Dermis blood vessel endothelial cell (primary cell): Measurements from ENCODE around the gene CTNNA2. TPM values are rescaled to one million over a fixed set of nuclear protein-coding genes. Genes with fewer than 3 reads are reported as not detected.
"Not testable (repeated sequence)": the region's sequence is repeated elsewhere in the genome, so short reads cannot be mapped to it uniquely, and the experiment has no call there.

Source experiments
- DNase-seq: peaks from one replicate; pipeline ENCODE4 v3.0.0; 2010
- total RNA-seq: library from RNA; depleted of rRNA; stranded (reverse); fragments of >200 nt; gene quantifications from 2 replicates; pipeline ENCODE4 v1.2.3, GENCODE V29; 2014

The CTNNA2 gene
- total RNA-seq, 1 donor from 2014 or later = not detected

GRCh38 chr2:80102026-80102425 is 589.2 kb downstream of the CTNNA2 start:
- DNase-seq = no peak

DNA sequence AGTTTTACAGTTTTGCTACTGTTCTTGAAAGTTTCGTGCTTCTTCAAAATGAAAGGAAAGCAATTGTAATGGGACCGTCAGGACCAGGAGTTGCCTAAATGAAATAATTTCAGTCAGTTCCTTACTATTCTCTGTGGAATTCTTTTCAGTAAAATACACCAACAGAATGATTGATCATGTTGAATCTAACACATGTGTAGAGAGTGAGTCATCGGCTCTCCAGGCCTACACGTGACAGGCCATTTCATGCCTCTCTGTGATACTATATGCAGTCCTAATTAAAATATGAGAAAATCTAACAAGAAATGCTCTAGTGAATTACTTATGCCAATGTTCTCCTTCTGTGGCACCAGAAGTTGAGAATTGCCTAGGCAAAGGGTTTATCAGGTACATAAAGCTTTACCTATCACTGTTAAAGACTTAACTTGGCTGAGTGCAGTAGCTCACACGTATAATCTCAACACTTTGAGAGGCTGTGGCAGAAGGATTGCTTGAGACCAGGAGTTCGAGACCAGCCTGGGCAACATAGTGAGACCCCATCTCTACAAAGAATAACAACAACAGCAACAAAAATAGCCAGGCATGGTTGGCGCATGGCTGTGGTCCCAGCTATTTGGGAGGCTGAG is 592.3 kb downstream of the CTNNA2 start:
- no peak for DNase-seq

GRCh38 chr2:80111185-80111584 is 598.3 kb downstream of the CTNNA2 start:
- no peak for DNase-seq

GRCh38 chr2:80112790-80113189 is 599.9 kb downstream of the CTNNA2 start:
- no peak for DNase-seq

- DNase-seq = no peak
These were observed 600.5 kb downstream of the CTNNA2 start for GRCh38 chr2:80113399-80113798.

GRCh38 chr2:80114812-80115211 is 602.0 kb downstream of the CTNNA2 start:
- DNase-seq = no peak

GRCh38 chr2:80117401-80117800 is 604.5 kb downstream of the CTNNA2 start:
- DNase-seq = no peak

- no peak for DNase-seq
These were observed 608.0 kb downstream of the CTNNA2 start for GRCh38 chr2:80120866-80121265.

- no peak for DNase-seq
These were observed 609.8 kb downstream of the CTNNA2 start for GRCh38 chr2:80122675-80123074.

GRCh38 chr2:80126596-80127189 is 613.8 kb downstream of the CTNNA2 start:
- DNase-seq = no peak

DNA sequence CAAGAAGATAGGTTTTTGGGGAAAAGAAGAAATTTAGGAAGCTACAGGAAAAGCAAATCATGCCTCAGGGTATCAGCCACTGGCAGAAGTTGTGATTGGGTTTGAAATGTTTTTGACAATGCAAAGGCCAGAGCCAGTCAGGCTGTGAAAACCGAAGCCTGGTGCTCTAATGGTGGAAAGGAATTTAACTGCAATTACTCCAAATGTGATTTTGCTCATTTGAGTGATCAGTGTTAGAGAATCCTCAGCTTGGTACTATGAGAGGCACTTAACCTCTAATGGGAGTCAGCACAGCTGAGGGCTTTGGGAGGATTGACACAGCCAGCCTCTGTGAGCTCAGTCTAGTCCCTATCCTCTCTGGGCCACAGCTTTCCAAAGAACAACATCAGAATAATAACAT is 615.2 kb downstream of the CTNNA2 start:
- DNase-seq = no peak

DNA sequence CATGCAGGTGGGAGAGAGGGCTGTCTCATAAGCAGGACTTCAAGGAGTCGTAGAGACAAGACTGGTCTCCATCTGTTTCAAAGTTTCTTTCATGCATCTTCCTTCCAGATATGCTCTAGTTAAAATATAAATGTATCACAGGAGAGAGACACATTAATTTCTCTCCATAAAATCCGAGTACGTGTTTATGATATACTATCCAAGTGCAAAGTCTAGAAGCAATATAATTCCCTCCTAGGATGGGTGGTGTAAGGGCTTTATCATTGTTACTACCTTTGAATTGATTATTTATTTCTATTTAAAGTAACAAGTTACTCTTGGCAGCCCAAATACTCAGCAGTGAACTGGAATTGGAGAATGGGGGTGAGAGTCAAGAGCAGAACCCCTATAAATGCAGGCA is 619.4 kb downstream of the CTNNA2 start:
- no peak for DNase-seq

DNA sequence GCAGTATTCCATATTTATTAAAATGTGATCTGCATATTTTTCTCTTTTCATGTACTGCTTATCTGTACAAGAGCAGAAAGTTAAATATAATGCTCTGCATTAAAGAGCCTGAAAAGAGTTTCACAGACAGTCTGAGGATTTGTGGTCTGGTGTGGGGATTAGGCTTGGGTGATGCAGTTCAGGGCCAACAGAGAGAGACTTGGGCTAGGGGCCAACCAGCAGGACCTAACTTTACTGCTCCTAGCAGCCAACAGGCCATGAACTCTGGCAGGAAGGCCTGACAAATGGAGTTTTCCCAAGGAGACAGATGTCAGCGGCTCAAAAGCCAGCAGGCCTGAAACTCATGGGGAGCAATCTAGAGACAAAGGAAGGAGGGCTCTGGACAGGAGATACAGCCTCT is 622.1 kb downstream of the CTNNA2 start:
- no peak for DNase-seq

DNA sequence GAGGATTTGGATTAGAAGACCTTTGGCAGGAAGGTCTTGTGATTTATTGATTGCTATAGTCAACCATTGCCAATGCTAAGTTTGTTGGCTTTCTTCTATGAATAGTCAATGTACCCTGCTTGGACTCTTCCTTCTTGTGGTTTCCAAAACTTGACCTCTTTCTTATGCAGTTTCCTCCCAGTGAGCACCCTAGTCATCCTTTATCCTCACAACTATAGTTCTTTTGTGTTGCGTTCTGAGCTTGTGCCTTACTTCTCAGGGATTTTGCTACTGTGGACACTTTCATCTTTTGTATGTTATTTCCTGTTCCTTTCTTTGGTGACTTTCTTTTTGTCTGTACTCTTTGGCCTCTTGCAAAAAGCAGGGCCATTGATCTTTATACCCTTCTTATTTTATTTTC is 623.5 kb downstream of the CTNNA2 start:
- DNase-seq = no peak

- no peak for DNase-seq
These were observed 626.1 kb downstream of the CTNNA2 start for GRCh38 chr2:80139001-80139400.

- DNase-seq = no peak
These were observed 628.3 kb downstream of the CTNNA2 start for GRCh38 chr2:80141007-80141726.

- DNase-seq = no peak
These were observed 632.6 kb downstream of the CTNNA2 start for GRCh38 chr2:80145499-80145898.

DNA sequence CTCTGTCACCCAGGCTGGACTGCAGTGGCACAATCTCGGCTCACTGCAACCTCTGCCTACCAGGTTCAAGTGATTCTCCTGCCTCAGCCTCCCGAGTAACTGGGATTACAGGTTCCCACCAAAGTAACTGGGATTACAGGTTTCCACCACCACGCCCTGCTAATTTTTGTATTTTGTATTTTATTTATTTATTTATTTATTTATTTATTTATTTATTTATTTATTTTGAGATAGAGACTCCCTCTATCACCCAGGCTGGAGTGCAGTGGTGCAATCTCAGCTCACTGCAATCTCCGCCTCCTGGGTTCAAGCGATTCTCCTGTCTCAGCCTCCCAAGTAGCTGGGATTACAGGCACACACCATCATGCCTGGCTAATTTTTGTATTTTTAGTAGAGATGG is 633.9 kb downstream of the CTNNA2 start:
- not testable (repeated sequence) for DNase-seq

- DNase-seq = no peak
These were observed 634.8 kb downstream of the CTNNA2 start for GRCh38 chr2:80147690-80148089.

GRCh38 chr2:80148906-80149305 is 636.1 kb downstream of the CTNNA2 start:
- DNase-seq = no peak

GRCh38 chr2:80149991-80150390 is 637.1 kb downstream of the CTNNA2 start:
- no peak for DNase-seq

- DNase-seq = no peak
These were observed 638.4 kb downstream of the CTNNA2 start for GRCh38 chr2:80151248-80151647.

- no peak for DNase-seq
These were observed 638.8 kb downstream of the CTNNA2 start for GRCh38 chr2:80151651-80152050.

DNA sequence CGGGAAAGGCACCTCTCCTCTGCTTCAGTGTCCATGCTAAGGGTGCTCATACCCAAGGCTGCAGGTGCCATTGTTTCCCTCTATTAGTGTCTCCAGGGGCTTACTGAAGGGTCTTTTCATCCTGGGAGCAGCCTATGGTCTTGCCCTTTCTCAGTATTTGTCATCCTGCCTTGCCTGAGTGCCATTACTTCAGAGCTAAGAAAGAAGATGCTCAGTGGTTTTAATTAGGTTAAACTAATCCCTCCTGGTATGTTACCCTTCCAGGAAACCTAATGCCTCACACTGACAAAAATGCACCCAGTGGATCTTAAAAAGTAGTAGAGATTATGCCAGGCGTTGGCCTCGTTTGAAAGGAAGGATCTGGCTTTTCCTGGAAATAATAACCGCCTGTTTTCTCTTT is 640.3 kb downstream of the CTNNA2 start:
- DNase-seq = no peak
